Epithelial cell of proximal tubule (primary cell): Measurements from ENCODE around the gene PIGA. TPM values are rescaled to one million over a fixed set of nuclear protein-coding genes. Genes with fewer than 3 reads are reported as not detected.

Experiments
- DNase-seq: peaks from one replicate; pipeline ENCODE4 v3.0.0-alpha.2; 2011; ENCODE audit warnings: low read depth
- H3K4me3 ChIP-seq: 2 replicates; pipeline ENCODE4 v1.5.1; 2011; ENCODE audit warnings: low read depth, mild to moderate bottlenecking, low read length
- CTCF ChIP-seq: conservative IDR thresholded peaks from 2 replicates; pipeline ENCODE4 v1.5.1; 2012; ENCODE audit warnings: low read depth, mild to moderate bottlenecking, low read length
- total RNA-seq: library from RNA; depleted of rRNA; stranded (reverse); fragments of >200 nt; gene quantifications from 2 replicates; pipeline ENCODE4 v1.2.3, GENCODE V29; 2015

Gene PIGA
- total RNA-seq, 1 donor from 2014 or later: 8.8 TPM

- no peak for DNase-seq
- H3K4me3 ChIP-seq: no peak overlapping the region
- no peak for TF ChIP-seq CTCF
Observed at GRCh38 chrX:15343075-15343476, 7.8 kb upstream of the PIGA start.

GRCh38 chrX:15340867-15341266 lies 5.5 kb upstream of the PIGA start:
- no peak overlapping the region for H3K4me3 ChIP-seq
- no peak for TF ChIP-seq CTCF

GRCh38 chrX:15336023-15336413 lies 695 bp upstream of the PIGA start:
- no peak for TF ChIP-seq CTCF
- DNase-seq: peak; percentile 43

More at GRCh38 chrX:15340867-15341266, 5.5 kb upstream of the PIGA start:
- DNase-seq: no peak

GRCh38 chrX:15334561-15334960 lies 762 bp downstream of the PIGA start:
- no peak for DNase-seq
- TF ChIP-seq CTCF: no peak
- peak overlapping the region; percentile 83 for H3K4me3 ChIP-seq

More at GRCh38 chrX:15336023-15336413, 695 bp upstream of the PIGA start:
- H3K4me3 ChIP-seq: peak overlapping the region; percentile 59

GRCh38 chrX:15328821-15329220 lies 6.5 kb downstream of the PIGA start:
- H3K4me3 ChIP-seq: no peak overlapping the region
- TF ChIP-seq CTCF: no peak
- no peak for DNase-seq

- no peak for TF ChIP-seq CTCF
- DNase-seq: no peak
- H3K4me3 ChIP-seq: no peak overlapping the region
Observed at GRCh38 chrX:15328131-15328530, 7.2 kb downstream of the PIGA start.

GRCh38 chrX:15322472-15322871 lies 12.9 kb downstream of the PIGA start:
- TF ChIP-seq CTCF: no peak
- no peak for DNase-seq
- no peak overlapping the region for H3K4me3 ChIP-seq
